Cardiac muscle cell (in vitro differentiated cells and primary cell): ENCODE measurements around the gene HOXD12. TPM values are rescaled to one million over a fixed set of nuclear protein-coding genes. Genes with fewer than 3 reads are reported as not detected.
A peak's percentile ranks its signal among the peaks of the same experiment; 100 is the strongest.

ENCODE experiments used
- DNase-seq, 2 donors: peaks; one replicate each; pipeline versions ENCODE4 v3.0.0 to v3.0.0-alpha.2; 2010 to 2017; ENCODE audit warnings: low read depth in 1 of 2, low spot score in 1 of 2
- H3K27ac ChIP-seq: fragments of 200-600 bp; sonication (generic); 2 replicates; pipeline ENCODE4 v1.5.1; 2016
- H3K27me3 ChIP-seq: fragments of 200-600 bp; sonication (generic); 2 replicates; pipeline ENCODE4 v1.6.0; 2016; ENCODE audit warnings: control low read depth
- H3K36me3 ChIP-seq: fragments of 200-600 bp; sonication (generic); 2 replicates; pipeline ENCODE4 v1.5.1; 2016; ENCODE audit warnings: control low read depth
- H3K4me1 ChIP-seq: fragments of 200-600 bp; sonication (generic); 2 replicates; pipeline ENCODE4 v1.8.1; 2017; ENCODE audit warnings: low read depth, mild to moderate bottlenecking, mixed run types
- H3K4me3 ChIP-seq: fragments of 200-600 bp; sonication (generic); 2 replicates; pipeline ENCODE4 v1.5.1; 2016; ENCODE audit warnings: mild to moderate bottlenecking
- H3K9me3 ChIP-seq: fragments of 200-600 bp; sonication (generic); 2 replicates; pipeline ENCODE4 v1.5.1; 2017; ENCODE audit warnings: low read depth, mild to moderate bottlenecking, control low read depth
- CTCF ChIP-seq: IDR thresholded peaks from 2 replicates; pipeline ENCODE4 v1.5.1; 2012; ENCODE audit warnings: low read depth, mild to moderate bottlenecking, low read length
- polyA plus RNA-seq: library from polyadenylated mRNA; unstranded; fragments of >200 nt; fragmentation: Nextera tagmentation; extraction: Ambion mirVana; gene quantifications from 2 replicates; pipeline ENCODE4 v1.2.1, GENCODE V29; 2016
- total RNA-seq: library from RNA; depleted of rRNA; stranded (reverse); fragments of >200 nt; gene quantifications from 2 replicates; pipeline ENCODE4 v1.2.3, GENCODE V29; 2016

Gene HOXD12
- total and polyA plus RNA-seq, 2 experiments from 2014 or later, result not detected

- H3K4me1 ChIP-seq, result peaks cover 3% of the 10 kb centered on the region
- no peaks in the 10 kb centered on the region for H3K36me3 ChIP-seq
- peaks cover 100% of the 10 kb centered on the region for H3K27me3 ChIP-seq
- H3K9me3 ChIP-seq, result no peaks in the 10 kb centered on the region
- no peak for TF ChIP-seq CTCF
- DNase-seq, result no peak
- peak overlapping the region; percentile 7 for H3K4me3 ChIP-seq
- no peak overlapping the region for H3K27ac ChIP-seq
These were observed 24.6 kb upstream of the HOXD12 start for GRCh38 chr2:176074919-176075425.

- H3K36me3 ChIP-seq, result no peaks in the 10 kb centered on the region
- no peak for TF ChIP-seq CTCF
- H3K4me1 ChIP-seq, result peaks cover 3% of the 10 kb centered on the region
- H3K9me3 ChIP-seq, result no peaks in the 10 kb centered on the region
- no peak overlapping the region for H3K27ac ChIP-seq
- peaks cover 100% of the 10 kb centered on the region for H3K27me3 ChIP-seq
- DNase-seq, result no peak
- peak overlapping the region; percentile 7 for H3K4me3 ChIP-seq
These were observed 24.1 kb upstream of the HOXD12 start for GRCh38 chr2:176075481-176075880.

- Histone ChIP-seq H3K9me3 (no peaks in the 10 kb centered on the region), H3K4me3 (no peak overlapping the region), H3K27ac (no peak overlapping the region), H3K4me1 (peaks cover 3% of the 10 kb centered on the region), H3K36me3 (no peaks in the 10 kb centered on the region), H3K27me3 (peaks cover 100% of the 10 kb centered on the region)
- TF ChIP-seq CTCF, result no peak
- no peak for DNase-seq
These were observed 23.5 kb upstream of the HOXD12 start for GRCh38 chr2:176076063-176076462.

GRCh38 chr2:176076796-176077195, 22.8 kb upstream of the HOXD12 start:
- Histone ChIP-seq H3K4me3 (no peak overlapping the region), H3K9me3 (no peaks in the 10 kb centered on the region), H3K36me3 (no peaks in the 10 kb centered on the region), H3K27ac (no peak overlapping the region), H3K4me1 (peaks cover 3% of the 10 kb centered on the region), H3K27me3 (peaks cover 100% of the 10 kb centered on the region)
- no peak for TF ChIP-seq CTCF
- no peak for DNase-seq

GRCh38 chr2:176078541-176079284, 20.9 kb upstream of the HOXD12 start:
- DNase-seq, result no peak
- peak overlapping the region; percentile 32 for H3K4me3 ChIP-seq
- no peaks in the 10 kb centered on the region for H3K9me3 ChIP-seq
- H3K27me3 ChIP-seq, result peaks cover 100% of the 10 kb centered on the region
- peaks cover 3% of the 10 kb centered on the region for H3K4me1 ChIP-seq
- H3K27ac ChIP-seq, result no peak overlapping the region
- TF ChIP-seq CTCF, result no peak
- H3K36me3 ChIP-seq, result no peaks in the 10 kb centered on the region
